ENCODE data around the gene NALCN.

GRCh38 chr13:101049166-101049850, 367.0 kb downstream of the NALCN start:
- TF ChIP-seq, protein P1, sequence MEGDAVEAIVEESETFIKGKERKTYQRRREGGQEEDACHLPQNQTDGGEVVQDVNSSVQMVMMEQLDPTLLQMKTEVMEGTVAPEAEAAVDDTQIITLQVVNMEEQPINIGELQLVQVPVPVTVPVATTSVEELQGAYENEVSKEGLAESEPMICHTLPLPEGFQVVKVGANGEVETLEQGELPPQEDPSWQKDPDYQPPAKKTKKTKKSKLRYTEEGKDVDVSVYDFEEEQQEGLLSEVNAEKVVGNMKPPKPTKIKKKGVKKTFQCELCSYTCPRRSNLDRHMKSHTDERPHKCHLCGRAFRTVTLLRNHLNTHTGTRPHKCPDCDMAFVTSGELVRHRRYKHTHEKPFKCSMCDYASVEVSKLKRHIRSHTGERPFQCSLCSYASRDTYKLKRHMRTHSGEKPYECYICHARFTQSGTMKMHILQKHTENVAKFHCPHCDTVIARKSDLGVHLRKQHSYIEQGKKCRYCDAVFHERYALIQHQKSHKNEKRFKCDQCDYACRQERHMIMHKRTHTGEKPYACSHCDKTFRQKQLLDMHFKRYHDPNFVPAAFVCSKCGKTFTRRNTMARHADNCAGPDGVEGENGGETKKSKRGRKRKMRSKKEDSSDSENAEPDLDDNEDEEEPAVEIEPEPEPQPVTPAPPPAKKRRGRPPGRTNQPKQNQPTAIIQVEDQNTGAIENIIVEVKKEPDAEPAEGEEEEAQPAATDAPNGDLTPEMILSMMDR (IDR thresholded peaks at IDR 0.05): no peak
- no peak for TF ChIP-seq POLR2A (IDR thresholded peaks at IDR 0.05)

Data from uterus (tissue), 2 donors.